ENCODE results near the gene ARHGEF5.

ARHGEF5 gene

GRCh38 chr7:144403102-144403501, 47.9 kb downstream of the ARHGEF5 start:
- H3K27ac ChIP-seq: no peak overlapping the region
- no peak for TF ChIP-seq CTCF (conservative IDR thresholded peaks at IDR 0.05)

GRCh38 chr7:144403649-144404061, 48.5 kb downstream of the ARHGEF5 start, which contains the start of gene NOBOX:
NOBOX (minus strand) TSS chr7:144403693.
- no peak for TF ChIP-seq CTCF (conservative IDR thresholded peaks at IDR 0.05)
- no peak within 1 kb of the TSS for H3K27ac ChIP-seq

GRCh38 chr7:144404946-144405345, 49.7 kb downstream of the ARHGEF5 start:
- no peak for TF ChIP-seq CTCF (conservative IDR thresholded peaks at IDR 0.05)
- no peak overlapping the region for H3K27ac ChIP-seq

- TF ChIP-seq CTCF (conservative IDR thresholded peaks at IDR 0.05): no peak
- H3K27ac ChIP-seq: peak overlapping the region; percentile 98
These were observed 52.2 kb downstream of the ARHGEF5 start for GRCh38 chr7:144407266-144407931.

- peak overlapping the region; percentile 98 for H3K27ac ChIP-seq
- no peak for TF ChIP-seq CTCF (conservative IDR thresholded peaks at IDR 0.05)
These were observed 52.9 kb downstream of the ARHGEF5 start for GRCh38 chr7:144408121-144408520.

- TF ChIP-seq CTCF (conservative IDR thresholded peaks at IDR 0.05): no peak
- H3K27ac ChIP-seq: peak overlapping the region; percentile 98
These were observed 55.2 kb downstream of the ARHGEF5 start for GRCh38 chr7:144410441-144410840.

GRCh38 chr7:144414815-144415214, 59.6 kb downstream of the ARHGEF5 start:
- H3K27ac ChIP-seq: no peak overlapping the region
- TF ChIP-seq CTCF (conservative IDR thresholded peaks at IDR 0.05): no peak
